DMS153 treated with DMSO at 0.1 percent for 48 hours (cell line): ENCODE measurements around the gene DUSP10.

Experiments
- DNase-seq: peaks from one replicate; lab custom pipeline; 2025; ENCODE audit not compliant: unreplicated experiment; lab: John Stamatoyannopoulos, UW

Gene DUSP10

DNA sequence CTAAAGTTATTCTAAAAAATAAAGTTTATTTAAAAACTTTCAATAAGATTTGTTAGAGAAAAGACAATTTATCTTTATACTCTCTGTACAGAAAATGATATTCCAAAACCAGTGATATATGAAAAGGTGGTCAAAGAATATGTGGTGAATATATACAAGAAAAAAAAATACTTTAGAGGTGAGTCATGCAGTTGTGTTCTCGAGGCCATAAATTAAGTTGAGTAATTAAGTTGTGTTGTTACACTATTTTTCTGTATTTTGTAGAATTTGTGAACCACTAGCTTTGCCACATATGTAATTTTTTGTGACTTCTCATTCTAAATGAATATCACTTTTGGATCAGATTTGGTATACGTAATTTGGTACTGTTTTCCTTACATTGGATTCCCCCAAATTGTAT is 23.6 kb upstream of the DUSP10 start:
- DNase-seq = no peak

DNA sequence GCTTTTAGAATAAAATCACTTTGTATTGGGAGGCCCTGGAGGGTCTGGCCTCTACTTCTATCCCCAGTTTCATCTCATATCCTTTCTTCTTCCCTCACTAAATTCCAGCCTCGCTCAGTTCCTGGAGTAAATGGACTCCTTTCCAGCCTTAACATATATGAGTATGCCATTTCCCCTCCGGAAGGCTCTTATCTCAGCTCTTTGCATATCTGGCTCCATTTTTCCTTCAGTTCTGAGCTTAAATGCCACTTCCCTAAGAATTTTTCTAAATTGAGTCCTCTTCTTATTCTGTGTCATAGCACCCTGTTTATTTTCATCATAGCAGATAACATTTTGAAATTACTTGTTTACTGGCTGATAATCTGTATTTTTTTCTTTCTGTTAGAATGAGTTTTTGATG is 20.2 kb upstream of the DUSP10 start:
- DNase-seq = no peak

DNA sequence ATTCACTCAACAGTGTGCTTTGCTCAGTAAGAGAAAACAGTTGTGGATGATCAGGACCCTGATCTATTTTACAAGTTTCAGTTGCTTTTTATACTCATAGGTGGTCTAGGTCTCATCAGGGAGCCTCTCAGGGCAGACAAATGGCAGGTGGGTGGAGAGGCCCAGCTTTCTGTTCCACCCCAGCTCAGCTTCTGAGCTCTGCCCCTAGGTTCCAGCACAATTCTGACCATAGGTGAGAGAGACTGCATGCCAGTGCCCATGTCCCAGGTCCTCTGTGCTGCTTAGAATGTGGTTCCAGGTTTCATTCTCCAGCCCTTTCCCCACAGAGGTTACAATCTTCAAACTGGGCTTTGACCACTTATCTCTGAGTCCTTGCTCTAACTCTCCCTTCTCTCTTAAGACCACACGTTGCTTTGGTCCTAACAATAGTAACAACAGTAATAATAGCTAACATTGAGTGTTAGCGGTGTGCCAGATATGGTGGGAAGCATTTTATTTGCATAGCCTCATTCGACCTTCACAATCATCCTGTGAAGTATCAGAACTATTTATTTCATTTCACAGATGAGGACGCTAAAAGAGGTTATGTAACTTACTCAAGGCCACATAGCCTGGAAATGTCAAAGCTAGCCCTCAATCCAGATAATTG is 19.6 kb upstream of the DUSP10 start:
- DNase-seq = no peak

DNA sequence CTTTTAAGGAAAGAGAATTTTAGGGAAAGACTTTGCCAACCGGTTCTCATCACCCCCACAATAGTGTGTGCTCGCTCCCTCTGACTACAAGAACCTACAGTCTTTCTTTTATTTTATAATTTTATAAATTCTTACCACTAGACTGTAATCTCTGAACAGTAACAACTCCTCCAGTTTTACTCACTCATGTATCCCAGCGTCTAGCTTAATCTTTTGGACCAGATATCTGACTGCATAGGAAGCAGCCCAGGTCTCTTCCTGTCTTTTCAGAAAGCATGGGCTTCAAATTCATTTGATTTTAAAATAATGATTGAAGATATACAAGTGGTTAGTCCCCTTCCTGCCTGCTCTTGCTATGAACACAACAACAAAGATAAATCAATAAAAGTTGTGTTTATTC is 19.0 kb upstream of the DUSP10 start:
- no peak for DNase-seq

DNA sequence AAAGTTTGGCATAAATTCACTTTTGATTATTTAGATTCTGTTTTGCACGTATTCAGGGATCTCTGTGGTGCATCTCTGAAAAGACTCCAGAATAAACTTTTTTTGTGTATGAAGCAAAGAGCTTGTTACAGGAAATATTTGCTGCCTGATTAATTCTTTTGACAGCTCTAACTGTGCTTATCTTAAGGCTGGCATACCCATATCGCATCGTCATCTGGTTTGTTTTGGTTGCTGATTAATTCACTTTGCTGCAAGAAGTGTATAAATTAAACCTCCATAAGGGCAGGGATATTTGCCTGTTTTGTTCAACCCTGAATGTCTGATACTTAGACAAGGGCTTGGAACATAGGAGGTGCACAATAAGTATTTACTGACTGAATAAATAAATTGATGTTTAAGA is 17.5 kb upstream of the DUSP10 start:
- DNase-seq = no peak

DNA sequence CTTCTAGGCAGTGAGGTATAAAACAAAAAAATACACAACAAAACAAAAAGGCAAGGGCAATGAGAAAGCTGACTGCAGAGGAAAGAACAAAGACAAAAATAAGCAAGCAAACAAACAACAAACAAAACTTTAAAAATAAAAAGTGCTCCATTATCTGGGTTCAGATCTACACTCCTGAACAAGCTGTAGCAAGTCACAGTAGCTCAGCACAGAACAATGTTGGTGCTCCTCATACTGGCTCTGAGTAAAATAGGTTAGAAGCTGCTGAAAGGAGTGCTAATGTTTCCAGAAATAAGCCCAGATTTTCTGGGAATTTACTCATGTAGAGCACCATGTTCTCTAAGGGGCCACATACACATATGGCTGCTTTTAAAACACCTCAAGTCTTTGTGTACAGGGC is 16.6 kb upstream of the DUSP10 start:
- DNase-seq = no peak

DNA sequence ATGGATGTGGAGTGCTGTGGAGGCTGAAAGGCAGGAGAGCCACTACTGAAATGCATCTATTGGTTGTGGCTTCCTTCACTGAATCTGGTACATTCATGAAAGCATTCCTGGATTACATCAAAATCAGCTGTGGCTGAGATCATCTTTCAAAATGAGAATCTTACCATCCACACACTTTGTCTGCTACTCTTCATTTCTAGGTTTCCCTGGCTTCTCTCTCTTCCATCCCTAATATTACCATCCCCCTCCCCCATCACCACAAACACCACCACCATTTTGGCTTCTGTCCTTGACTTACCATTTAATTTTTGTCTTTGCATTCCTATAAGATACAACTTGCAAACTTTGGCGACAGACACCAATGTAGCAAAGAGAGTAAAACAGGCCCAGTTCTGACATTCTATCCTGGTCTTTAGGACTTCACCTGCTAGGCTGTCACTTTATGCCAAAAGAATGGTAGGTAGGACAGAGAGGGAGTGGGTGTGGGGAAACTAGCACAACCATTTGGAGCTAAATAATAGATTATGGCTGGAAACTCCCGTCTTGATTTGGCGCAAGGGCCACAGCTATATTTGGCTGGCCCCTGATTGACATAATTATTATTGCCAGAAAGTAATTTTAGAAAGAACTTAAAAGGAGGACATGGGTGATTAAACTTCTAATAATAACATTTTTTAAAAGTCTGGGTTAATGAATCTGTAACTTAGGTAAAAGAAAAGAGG is 15.1 kb upstream of the DUSP10 start:
- DNase-seq = no peak

DNA sequence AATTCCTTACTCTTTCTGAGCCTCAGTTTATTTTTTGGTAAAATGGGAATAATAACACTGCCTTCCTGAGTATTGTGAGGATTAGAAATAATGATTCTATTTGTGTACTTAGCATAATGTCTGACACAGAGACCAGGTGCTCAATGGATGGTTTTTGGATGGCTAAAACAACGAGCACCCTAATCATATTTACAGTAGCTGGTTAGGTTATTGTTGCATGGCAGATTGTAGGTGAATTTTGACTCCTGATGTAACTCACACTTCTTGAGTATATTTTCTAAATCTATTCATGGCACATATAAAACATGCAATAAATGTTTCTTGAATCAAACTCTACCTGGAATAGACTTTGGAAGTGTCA is 11.9 kb upstream of the DUSP10 start:
- no peak for DNase-seq

DNA sequence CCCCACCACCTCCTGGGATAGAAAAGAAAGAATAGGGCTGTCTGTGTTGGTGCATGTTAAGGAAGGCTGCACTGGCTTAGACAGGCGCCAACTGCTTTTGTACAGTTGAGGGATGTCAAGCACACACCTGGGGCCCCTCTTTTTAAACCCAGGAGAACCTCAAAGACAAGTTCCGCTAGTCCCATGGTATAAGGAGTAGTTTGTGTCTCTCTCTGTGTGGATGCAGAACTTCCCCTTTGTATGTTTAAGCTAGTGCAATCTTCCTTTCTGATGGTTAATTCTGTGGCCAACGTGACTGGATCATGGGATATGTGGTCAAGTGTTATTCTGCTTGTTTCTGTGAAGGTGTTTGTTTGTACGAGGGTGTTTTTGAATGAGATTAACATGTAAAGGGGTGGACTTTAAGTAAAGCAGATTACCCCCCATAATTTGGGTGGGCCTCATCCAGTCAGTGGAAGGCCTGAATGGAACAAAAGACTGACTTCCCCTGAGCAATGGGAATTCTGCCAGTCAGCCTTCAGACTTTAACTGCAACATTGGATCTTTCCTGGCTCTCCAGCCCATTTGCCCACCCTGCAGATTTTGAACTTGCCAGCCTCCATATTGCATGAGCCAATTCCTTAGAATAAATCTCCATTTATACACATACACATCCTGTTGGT is 9.5 kb upstream of the DUSP10 start:
- DNase-seq = no peak

DNA sequence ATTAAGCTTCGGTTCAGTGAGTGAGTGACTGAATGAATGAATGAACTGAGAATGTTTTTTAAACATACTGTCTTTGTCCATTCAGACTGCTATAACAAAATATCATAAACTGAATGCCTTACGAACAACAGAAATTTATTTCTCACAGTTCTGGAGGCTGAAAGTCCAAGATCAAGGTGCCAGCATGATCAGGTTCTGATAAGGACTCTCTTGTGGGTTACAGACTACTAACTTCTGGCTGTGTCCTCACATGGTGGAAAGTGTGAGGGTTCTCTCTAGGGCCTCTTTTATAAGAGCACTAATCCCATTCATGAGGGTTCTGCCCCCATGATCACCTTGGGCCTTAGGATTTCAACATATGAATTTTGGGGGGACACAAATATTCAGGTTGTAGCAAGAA is 7.1 kb upstream of the DUSP10 start:
- no peak for DNase-seq

DNA sequence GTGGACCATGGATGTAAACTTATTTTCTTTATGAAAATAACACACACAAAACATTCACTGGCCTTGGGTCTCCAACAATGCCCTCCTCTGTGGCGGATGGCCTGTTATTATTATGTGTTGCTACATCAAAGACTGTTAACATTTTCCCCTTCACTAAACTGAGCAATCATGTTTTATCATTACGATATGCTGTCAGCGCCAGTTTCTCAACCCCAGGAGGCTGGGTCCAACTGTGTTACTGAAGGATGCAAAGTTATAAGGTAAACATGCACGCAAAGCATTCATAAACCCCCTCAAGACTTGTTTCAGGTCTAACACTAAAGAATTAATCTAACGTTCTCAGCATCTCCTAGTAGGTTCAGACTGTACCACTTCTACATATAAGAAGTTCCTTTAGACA is 6.0 kb upstream of the DUSP10 start:
- no peak for DNase-seq

DNA sequence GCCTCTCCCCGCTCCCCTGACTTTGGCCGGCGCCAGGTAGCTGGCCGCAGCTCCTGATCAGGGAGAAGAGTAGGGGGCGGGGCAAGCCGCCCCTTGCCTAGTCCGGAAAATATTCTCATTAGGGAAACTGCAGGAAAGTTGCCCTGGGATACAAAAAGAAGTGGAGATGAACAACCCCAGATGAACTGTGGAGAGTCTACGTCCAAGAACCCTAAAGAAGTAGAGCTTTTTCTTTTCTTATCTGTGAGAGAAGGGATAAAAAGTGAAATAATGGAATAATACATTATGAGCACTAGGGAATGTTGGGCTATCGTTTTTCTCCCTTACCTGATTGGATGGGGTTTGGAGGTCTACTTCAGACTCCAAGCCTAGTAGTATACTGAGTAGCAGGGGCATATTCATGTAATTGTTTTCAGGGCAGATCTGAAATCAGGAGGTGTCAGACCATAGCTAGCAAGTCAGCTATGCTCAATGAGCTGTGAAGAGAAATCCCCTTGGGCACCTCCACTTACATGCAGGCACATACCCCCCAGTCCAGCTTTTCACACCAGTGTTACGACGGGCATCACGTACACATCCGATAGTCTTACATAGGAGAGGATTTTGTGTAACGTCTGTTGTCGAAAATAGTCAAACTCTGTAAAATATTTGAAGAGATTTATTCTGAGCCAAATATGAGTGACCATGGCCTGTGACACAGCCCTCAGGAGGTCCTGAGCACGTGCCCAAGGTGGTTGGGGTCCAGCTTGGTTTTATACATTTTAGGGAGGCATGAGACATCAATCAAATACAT is 1.7 kb upstream of the DUSP10 start:
- DNase-seq = no peak

DNA sequence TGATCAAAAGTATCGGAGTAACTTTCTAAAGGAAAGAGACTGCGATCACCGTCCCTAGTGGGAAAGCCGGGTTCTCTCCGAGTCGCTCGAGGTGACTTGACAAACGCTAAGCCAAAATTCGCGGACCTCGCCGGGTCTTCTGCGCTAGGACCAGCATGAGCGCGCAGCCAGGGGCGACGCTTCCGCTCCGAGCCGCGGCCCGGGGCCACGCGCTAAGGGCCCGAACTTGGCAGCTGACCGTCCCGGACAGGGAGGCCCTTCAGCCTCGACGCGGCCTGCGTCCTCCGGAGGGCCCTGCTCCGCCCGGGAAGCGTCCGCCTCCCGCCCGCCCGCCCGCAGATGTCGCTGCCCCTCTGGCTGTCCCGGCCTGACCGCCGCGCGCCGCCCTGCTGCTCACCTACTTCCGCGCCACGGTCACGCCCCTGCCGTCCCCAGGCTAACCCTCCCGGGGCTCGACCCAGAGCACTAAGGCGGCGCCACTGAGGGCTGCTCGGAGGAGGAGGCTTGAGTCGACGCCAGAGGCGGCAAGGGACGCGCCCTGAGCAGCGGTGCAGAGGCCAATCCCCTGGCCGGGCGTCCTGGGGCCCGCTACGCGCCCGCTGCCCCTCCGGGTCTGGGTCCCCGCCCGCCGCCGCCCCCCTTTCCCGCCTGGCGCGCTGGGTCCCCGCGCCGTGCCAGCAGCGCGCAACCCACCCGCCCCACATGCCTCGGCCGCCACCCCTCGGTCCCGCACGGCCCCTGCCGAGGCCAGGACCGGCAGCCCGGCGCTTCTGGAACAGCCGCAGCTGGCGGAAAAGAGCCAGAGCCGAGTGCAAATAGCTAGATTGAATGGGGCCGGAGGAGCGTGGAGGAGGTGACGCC is 896 bp upstream of the DUSP10 start:
- peak; percentile 90 for DNase-seq

DNA sequence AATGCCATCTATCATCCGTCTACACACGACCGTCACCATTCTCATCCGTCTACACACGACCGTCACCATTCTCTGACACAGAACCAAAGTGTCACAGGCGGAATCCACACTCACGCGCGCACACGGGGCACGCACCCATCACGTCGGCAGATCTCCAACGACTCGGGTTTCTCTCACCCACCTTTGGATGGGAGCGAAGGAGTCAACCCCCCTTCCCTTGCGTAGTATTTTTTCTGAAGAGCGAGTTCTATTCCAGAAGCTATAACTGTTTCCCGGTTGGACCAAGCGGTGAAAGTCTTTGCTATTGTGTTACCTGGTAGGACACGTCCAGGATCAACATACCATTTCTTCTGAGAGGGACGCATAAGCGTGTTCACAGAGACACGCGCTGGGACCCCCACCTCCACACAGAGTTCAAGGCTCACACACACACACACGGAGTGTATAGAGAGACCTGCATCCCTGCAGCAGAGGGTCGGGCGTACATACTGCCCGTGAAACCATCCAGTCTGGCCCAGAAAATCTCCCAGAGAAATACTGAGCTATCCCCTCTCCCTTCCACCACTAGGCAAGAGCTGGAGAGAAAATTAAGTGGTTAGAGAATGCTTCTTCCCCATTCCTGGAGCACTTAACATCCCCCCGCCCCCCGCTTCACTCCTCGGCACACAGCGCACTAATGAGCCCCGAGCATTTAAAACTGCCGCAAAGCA is 741 bp downstream of the DUSP10 start:
- no peak for DNase-seq

DNA sequence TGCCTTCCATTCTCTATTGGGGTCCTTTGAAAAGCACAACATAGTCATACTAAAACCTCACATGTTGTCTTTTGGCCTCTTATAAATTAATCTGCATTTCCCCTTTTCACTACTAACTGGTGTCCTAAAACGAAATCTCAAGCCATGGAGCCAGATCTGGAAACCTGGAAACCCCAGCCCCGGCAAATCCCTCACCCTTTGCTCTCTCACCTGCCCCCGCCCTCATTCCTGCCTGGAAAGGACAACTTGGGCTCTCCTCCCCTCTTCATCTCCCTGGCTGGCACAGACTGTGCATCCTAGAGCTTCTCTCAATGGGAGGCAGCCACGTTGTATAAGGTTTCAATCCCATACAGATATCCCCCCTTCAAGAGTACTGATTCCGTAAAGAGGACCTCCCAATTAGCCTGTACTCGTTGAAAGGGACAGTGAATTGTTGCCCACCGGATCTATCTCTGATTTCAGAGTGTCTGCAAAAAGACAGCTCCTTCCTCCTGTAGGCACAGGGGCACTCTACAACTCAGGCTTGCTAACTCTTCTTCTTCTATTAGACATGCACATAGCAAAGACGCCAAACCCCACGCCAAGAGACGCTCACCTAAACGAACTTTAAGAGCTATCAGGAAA is 1.4 kb downstream of the DUSP10 start:
- DNase-seq = no peak

DNA sequence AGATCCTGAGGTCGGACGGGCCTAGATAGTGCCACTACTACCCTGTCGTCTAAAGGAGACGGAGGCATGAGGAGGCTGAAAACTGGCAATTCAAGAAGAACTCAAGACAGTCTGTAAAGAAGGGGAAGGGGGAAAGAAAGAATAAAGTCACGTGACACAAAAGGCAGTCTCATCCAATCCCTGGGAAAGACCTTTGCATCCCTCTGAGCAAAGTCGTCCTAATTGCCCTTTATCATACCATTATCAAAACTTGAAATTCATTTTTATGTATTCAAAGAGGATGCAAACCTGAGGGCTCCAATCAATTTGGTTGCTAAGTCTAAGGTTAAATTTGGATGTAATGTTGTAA is 2.2 kb downstream of the DUSP10 start:
- no peak for DNase-seq

DNA sequence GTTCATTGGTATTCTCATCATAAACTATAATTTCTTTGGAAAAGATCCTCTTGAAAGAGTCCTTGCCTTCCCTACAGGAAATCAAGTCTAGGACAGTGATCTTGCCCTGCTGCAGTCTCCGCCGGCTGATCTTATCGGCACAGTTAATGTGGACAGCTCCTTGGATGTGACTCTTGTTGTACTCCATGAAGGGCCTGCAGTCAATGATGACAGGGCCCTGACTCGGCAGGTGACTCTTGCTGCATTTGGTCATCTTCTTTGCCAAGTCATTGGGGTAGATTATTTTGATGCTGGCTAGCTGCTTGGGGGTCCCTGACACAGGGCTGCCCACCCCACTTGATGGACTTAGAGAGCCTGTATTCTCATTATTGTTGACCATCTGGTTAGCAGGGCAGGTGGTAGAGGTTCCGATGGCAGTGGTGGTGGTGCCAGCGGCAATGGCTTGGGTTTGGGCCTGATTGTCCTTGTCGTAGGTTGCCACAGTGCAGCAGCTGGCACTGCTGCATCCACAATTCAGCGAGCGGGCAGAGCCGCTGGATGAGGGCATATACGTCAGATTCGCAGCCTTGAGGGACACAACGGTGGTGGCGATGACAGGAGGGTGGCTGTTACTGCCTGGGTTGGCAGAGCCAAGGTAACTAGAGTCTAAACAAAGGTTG is 2.7 kb downstream of the DUSP10 start:
- no peak for DNase-seq

DNA sequence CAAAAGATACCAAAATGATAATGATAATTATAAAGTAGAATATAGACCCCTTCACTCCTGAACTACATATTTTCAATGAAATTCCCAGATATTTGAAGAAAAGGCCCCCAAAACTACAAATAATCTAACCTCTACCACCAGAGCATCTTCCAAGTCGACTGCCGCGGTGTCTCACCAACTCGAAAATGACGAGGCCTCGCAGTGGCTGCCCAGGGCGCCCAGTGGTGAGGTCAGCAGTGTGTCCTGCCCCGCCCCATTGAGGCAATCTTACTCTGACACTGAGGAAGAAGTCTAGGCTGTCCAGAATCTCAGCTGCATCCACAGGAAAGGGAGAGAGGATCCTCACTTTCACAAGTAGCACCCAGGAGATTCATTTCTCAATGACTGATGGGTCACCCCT is 5.2 kb downstream of the DUSP10 start:
- DNase-seq = no peak

DNA sequence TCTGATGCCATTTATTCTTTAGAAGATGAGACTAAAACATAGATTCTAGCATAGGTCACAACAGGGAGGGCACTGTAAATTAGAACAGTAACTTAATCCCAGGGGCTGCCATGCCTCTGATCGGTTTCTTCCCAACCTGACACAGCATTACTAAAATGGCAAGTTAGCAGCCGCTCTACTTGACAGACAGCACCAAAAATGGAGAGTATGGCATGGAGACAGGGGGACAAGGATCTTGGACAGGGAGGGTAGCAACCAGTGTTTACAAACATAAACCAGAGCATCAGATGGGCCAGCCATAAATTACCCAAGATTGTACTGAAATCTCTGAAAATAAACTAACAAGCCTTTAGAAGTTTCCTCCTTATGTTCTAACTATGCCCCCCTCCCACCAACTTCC is 5.9 kb downstream of the DUSP10 start:
- DNase-seq = no peak
